NCI-H1105 treated with DMSO at 0.1 percent for 48 hours (cell line): ENCODE data around the gene FEM1B.

Source experiments
- DNase-seq: peaks from one replicate; lab custom pipeline; 2025; lab: John Stamatoyannopoulos, UW

Gene FEM1B

DNA sequence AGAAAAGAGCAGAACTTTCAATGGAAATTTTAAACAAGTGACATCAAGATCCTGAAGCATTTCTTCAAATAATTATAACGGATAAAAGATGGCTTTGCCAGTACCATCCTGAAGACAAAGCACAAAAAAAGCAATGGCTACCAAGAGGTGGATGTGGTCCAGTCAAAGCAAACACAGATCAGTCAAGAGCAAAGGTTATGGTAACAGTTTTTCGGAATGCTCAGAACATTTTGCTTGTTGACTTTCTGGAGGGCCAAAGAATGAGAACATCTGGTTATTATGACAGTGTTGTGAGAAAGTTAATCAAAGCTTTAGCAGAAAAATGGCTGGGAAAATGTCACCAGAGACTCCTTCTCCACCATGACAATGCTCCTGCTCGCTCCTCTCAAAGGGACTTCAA lies 31.5 kb downstream of the FEM1B start:
- no peak for DNase-seq

- no peak for DNase-seq
These were observed 32.7 kb downstream of the FEM1B start for GRCh38 chr15:68310178-68310803.

- no peak for DNase-seq
These were observed 33.4 kb downstream of the FEM1B start for GRCh38 chr15:68310804-68311463.

DNA sequence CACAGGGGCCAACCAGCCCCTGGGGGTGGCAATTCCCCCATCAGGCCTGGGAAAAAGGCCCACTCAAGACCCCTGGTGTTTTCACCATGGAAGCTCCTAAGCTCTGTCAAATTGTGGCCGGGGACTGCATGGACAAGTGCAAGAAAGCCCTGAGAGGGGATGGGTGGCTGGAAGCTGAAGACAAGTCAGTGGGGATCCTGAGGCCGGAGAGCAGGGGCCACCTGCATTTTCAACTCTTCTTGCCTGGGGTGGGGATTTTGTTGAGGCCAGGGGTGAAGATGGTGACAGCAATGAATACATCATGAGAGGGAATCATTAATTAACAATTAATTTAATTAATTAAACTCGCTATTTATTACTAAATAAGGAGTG lies 33.9 kb downstream of the FEM1B start:
- no peak for DNase-seq

GRCh38 chr15:68311859-68312557 lies 34.5 kb downstream of the FEM1B start:
- no peak for DNase-seq

DNA sequence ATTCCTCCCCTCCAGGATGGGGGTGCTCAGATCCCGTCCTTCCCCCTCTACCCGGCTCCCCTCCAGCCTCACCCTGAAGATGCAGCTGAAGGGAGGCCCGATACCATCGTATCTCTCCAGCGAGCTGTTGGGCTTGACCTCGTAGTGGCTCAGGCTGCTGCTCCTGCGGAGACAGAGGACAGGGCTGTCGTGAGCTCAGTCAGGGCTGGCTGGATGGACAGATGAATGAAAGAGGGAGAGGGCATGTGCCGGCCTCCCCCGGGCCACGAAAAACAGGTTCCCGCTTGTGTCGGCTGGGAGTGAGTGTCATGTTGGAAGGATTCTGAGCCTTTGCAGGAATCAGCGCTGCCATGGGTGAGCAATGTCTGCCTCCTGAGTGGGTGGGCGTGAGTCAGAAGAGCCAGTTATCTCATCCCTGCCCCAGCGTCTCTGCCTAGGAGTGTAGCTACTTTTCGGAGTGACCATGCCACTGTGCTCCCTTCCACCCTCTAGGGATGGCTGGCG lies 35.2 kb downstream of the FEM1B start:
- DNase-seq: no peak

- no peak for DNase-seq
These were observed 36.2 kb downstream of the FEM1B start for GRCh38 chr15:68313501-68314410.

DNA sequence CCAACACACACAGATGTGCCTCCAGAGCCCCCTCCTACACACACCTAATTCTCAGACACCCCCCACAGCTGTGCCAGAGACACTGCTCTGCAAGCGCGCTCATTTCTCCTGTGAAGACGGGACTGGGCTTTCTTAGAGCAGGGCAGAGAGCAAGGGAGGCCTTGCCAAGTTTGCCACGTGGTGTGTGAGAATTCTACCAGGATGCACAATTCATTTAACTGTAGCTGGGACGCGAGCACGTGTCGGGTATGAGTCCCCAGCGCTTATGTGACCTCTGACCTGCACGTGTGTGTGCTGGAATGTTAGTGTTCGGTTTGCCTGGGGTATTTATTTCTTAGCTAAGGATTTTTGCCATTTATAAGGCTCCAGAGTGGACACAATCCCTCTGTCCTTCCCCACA lies 37.0 kb downstream of the FEM1B start:
- DNase-seq: no peak

GRCh38 chr15:68315035-68315434 lies 37.5 kb downstream of the FEM1B start:
- no peak for DNase-seq

DNA sequence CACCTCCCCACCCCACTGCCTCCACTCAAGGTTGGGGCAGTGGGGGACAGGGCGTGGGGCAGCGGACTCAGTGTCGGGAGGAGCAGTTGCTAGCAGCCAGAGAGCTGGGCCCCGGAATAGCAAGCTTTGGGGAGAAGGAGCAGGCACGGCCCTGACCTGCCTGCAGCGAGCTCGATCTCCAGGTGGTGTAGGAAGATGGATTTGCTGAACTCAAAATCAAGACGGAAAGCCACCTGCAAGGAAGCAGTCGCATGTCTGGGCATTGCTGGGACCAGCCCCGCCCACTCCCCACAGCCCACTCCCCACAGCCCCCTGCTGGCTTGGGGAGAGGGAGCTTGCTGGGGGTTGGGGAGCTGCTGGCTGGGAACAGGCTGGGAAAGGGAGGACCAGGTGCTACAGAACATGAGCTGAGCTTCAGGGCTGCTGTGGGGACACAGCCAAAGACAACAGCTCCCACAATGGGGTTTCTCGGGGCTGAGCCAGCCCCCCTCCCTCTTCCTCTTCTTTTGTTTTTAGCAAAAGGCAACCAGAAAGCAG lies 38.0 kb downstream of the FEM1B start:
- DNase-seq: no peak

DNA sequence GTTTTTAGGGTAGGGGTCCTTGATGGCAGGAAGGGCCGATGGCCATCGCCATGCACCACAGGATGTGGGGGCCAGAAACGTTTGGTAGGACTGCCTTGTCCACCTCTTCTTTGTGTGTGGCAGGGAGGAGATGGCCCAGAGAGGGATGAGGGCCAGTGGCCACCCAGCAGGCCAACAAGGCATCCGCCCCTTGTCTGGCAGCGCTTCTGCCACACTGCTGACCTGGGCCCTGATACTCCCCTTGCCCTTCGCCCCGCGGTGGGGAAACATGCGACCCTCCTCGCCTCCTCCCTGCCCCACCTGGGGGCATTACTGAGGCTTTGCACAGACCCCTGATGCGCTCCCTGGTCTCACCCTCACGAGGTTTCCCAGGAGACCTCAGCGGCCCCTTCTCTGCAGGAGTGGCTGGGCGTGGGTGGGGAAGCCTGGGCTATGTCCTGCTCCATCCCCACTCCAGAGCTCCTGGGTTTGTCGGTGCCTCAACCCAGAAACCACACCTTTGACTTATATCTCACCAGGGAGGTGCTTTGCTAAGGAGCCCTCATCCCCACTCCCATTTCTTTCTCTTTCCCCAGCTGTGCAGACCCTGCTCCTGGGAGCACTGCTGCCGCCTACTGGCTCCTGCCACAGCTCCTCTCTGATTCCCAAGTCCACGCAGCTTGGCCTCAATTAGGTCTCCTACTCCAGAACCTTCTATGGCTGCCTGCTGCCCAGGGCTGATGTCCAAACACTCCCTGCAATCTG lies 38.7 kb downstream of the FEM1B start:
- DNase-seq: peak; percentile 2

DNA sequence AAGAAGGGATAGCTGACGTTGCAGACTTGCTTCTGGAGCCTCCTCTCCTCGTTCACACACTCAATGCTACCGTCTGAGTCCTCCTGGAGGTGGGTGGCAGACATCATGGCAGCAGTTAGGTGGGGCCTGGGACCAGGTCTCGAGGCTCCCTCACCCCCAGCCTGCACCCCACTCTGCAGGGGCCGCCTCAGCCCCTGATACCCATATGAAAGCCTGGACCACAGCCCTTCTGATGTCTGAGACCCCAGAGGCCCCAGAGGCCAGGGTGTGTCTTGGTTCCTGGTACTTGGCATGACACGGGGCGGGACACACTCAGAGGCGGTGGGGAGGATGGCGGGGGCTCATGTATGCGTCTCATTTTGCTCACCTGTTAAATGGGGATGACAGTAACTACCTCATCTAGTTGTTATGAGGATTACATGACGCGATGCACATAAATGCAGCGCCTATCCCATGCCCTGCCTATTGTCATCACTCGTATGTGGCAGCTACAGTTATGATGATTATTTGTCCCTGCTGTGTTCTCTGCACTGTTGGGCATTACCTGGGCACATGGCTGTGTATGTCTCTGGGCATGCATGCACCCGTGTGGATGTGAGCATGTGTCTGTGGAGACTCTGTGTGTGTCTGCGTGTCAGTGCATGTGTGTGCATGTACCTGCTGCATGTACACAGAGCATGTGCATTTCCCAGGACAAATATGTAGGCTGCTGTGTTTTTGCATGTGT lies 39.9 kb downstream of the FEM1B start:
- no peak for DNase-seq

DNA sequence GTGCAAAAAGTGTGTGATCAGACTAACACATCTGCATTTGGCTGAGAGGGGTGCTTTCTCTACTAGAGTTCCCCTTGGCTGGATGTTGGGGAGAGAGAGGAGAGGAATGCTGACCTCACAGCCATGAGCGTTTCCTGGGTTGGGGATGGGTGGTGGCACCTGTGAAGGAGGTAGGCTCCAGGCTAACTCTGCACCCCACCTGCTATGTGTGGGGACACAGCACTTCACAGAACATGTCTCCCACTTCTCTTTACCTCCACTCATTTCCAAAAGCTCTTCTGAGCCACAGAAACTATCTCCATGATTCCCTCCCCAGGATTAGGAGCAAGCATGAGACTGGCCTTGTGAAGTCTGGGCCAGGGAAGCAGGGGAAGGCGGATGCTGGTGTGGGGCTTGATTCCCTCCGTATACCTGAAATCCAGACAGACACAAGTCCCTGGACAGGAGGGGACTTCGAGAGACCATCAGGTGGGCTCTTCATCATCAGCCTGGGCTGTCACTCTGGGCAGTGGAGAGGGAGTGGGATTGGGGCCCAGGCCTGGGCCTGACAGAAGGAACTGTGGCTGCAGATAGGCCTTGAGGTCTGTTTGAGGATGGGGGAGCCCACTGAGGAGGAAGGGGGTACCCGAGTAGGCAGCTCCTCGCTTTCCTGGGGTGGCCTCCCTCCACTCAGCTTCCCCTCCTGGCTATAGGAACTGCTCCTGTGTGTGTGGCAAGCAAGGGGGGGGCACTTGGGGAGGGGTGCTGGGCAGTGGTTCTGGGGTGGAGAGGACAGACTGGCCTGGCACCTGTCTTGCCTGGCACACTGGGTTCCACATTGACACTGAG lies 40.7 kb downstream of the FEM1B start:
- no peak for DNase-seq

GRCh38 chr15:68318931-68319909 lies 41.7 kb downstream of the FEM1B start:
- DNase-seq: no peak

DNA sequence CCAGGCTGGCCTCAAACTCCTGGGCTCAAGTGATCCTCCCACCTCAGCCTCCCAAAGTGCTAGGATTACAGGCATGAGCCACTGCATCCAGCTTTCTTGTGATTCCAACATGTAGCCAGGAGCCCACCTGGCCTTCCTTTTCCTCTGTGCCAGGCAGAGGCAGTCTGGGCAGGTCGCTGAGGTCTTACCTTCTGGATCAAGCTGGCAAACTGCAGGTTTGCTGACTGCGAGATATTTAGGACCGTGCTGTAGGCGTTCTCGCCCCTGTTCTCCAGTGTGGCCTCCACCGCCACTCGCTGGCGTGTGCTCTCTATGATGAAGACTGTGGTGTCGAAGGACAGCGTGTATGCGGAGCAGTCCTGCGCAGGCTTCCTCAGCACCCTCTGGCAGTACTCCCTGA lies 42.5 kb downstream of the FEM1B start:
- DNase-seq: no peak

DNA sequence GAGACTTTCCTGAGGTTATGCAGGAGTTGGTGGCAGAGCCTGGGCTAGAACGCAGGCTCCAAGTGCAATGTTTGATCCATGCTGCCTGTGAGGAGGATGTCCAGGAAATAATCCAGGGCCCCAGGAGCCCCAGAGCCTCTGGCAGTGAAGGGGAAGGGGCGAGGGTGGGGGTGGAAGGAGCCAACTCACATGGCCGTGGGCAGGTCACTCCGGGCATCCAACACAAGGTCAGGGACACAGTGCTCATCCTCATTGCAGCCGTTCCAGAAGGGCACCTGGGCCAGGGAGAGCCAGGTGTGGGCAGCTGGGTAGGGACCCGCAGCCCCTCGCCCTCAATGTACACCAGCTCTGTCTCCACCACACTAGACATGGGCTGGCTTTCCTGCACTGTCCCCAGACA lies 43.7 kb downstream of the FEM1B start:
- no peak for DNase-seq

DNA sequence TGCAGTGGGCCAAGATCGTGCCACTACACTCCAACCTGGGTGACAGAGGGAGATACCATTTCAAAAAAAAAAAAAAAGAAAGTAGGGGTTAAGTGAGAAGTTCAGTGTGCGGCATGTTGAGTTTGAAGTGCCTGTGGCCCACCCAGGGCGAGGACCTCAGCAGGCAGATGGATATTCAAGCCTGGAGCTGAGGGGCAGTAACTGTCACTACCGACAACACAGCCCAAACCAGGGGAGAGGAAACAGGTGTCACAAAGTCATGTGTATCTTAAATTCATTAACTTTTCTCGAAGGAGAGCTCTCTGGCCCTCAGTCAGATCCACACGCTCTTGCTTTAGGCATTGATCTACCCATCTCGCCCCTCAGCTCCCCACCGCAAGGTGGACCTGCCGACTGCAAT lies 45.3 kb downstream of the FEM1B start:
- DNase-seq: no peak

DNA sequence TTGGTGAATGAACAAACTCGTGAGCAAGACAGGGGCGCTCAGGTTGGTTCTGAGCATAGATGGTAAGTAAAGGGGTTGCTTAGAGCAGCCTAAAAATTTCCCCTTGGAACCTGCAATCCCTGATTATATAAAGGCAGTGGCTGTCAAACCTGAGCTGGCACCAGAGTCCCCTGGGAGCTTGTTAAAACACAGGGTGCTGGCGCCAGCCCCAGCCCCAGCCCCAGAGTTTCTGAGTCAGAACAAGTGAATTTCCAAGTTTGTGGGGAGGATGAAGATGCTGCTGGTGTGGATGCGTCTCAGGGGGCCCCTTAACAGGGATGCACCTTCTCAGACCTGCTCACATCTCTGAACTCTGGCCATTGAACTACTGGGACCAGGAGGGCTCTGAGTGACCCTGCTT lies 48.2 kb downstream of the FEM1B start:
- no peak for DNase-seq
